Activated T-cell treated with anti-CD3 and anti-CD28 coated beads for 1 hour (primary cell): Measurements from ENCODE around the gene NUDT8.
"Not testable (repeated sequence)": the region's sequence is repeated elsewhere in the genome, so short reads cannot be mapped to it uniquely, and the experiment has no call there.

Experiments used
- DNase-seq: peaks from one replicate; pipeline ENCODE4 v3.0.0-alpha.2; 2020; ENCODE audit warnings: low read depth

The NUDT8 gene

DNA sequence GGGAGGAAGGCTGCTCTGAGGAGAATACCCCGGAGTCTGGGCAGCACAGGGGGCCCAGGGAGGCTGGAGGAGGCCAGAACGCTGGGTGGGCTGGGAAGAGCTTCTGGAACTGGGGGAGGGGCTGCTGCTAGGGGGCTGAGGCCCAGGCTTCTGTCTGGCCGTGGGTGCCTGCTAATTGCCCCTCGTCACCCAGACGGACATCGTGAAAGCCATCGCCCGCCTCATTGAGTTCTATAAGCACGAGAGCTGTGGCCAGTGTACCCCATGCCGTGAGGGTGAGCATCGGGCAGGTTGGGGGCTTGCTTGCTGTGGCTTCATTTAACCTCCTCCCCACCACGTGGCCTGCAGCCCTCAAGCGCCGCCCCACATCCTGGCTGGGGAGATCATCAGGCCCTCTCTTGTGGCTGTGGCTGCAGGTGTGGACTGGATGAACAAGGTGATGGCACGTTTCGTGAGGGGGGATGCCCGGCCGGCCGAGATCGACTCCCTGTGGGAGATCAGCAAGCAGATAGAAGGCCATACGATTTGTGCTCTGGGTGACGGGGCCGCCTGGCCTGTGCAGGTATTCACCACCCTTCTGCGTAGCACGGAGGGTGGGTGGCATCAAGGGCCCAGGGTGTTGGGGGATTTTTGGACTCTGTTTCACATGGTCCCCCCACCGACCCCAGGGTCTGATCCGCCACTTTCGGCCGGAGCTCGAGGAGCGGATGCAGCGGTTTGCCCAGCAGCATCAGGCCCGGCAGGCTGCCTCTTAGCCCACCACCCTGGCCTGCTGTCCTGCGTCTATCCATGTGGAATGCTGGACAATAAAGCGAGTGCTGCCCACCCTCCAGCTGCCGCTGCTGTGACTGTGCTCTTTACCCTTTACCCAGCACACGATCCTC is 17.8 kb downstream of the NUDT8 start:
- no peak for DNase-seq

DNA sequence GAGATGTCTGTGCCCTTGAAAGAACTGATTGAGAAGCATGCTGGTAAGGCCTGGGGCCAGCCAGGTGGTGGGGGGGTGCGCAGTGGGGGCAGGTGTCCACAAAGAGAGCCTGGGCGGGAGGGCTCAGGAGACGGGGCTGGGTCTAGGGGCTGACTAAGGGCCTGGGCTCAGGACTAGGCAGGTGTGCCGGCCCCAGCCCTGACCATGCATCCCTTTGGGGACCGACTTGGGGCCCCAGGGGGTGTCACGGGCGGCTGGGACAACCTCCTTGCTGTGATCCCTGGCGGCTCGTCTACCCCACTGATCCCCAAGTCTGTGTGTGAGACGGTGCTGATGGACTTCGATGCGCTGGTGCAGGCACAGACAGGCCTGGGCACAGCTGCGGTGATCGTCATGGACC is 18.6 kb downstream of the NUDT8 start:
- DNase-seq, result no peak

GRCh38 chr11:67610302-67610868 is 19.4 kb downstream of the NUDT8 start:
- no peak for DNase-seq

GRCh38 chr11:67609316-67609715 is 20.4 kb downstream of the NUDT8 start:
- no peak for DNase-seq

DNA sequence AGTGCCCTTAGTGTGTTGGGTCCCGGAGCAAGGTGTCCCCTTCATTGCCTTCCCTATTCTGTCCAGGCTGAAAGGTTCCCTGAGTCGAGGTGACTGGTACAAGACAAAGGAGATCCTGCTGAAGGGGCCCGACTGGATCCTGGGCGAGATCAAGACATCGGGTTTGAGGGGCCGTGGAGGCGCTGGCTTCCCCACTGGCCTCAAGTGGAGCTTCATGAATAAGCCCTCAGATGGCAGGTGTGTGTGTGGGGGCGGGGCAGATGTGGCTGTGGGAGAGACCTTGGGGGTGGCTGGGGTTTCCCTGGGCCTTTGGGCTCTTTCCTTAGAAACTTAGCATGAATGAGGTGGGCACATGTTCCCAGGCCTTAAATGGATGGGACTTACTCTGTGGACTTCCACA is 21.3 kb downstream of the NUDT8 start:
- DNase-seq, result no peak

- DNase-seq, result no peak
Measured at GRCh38 chr11:67607507-67607906, 22.2 kb downstream of the NUDT8 start.

GRCh38 chr11:67606492-67607295 is 23.0 kb downstream of the NUDT8 start, which contains the start of gene NDUFV1:
Gene NDUFV1 (plus strand): TSS chr11:67606936. CDS start chr11:67607005, 69 bp downstream.
- peak; percentile 96 for DNase-seq

DNA sequence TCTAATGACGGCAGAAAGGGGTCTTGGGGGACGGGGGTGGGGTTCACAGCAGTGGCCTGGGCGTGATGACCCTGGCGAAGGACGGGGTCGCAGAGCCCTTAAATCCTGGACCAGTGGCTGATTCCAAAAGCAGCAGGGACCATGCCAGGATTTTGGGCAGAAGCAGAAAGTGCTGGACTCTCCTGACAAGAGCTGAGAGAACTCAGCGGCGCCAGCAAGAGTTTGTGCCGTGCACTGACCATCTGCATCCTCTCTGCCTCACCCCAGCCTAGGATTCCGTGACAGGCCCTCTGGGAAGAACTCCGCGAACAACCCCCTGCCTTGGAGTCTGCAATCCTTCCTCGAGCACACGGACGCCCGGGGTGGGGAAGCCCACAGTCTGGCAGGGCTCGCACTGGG is 23.6 kb downstream of the NUDT8 start:
- no peak for DNase-seq

DNA sequence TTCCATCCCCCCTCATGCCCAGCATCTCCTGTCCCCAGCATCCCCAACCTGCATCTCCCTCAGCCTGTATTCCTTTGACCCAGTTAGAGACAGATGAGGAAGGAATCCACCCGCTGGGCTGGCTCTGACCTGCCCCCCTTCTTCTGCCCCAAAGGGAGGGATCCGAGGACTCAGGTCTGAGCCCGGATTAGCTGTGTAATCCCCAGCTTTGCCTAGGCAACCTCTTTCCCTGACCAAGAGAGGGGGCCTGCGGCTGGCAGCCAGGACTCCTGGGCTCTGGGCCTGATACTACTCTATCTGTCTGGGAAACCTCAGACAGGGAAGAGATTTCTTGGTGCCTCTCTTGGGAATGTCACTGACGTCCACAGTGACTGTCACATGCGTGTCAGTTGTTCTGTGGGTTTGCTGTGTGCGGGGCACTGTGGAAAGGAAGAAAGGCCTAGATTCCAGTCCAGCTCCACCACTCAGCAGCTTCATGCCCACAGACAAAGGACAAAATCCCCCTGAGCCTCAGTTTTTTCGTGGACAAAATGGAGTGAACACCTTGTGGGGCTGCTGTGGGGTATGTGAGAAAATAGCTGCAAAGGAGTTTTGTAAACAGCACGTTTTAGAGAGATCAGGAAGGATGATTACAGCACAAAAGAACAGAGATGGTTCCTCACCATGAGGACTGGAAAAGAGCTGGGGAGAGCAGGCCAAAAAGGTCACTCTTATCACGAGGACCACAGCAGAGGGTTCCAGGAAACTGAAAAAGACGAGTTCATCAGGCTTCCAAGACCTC is 24.3 kb downstream of the NUDT8 start:
- no peak for DNase-seq

DNA sequence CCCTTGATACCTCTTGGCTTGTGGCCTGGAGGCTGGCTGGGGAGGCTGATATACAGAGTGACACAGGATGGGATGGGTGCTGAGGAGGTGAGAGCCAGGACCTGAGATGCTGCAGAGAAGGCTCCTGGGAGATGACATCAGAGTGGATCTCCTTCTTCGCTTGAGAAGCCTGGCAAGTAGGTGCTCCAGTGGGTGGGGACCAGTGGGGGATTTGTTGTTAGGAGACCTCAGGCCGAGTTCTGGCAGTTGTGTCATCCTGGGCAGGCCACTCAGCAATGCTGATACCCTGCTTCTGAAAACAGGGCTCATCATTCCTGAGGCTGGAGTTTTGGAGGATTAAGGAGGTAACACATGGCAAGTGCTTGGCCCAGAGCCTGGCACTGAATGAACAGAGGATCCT is 24.9 kb downstream of the NUDT8 start:
- no peak for DNase-seq

- not testable (repeated sequence) for DNase-seq
Measured at GRCh38 chr11:67604119-67604518, 25.6 kb downstream of the NUDT8 start.

GRCh38 chr11:67601098-67601497 is 28.6 kb downstream of the NUDT8 start:
- no peak for DNase-seq

GRCh38 chr11:67600324-67601029 is 29.3 kb downstream of the NUDT8 start:
- no peak for DNase-seq

DNA sequence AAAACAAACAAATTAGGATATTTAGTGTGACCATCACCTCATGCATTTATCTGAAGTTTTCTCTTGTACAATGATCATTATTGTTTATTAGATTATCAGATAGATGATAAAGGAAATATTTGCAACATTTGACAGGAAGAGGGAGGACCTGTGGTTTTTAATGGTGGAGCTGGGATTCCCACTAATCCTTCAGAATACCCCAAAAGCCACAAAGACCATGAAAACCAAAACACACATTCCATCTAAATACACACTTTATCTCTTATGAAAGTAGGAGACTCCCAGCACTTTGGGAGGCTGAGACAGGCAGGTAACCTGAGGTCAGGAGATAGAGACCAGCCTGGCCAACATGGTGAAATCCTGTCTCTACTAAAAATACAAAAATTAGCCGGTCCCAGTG is 30.6 kb downstream of the NUDT8 start:
- DNase-seq, result no peak

DNA sequence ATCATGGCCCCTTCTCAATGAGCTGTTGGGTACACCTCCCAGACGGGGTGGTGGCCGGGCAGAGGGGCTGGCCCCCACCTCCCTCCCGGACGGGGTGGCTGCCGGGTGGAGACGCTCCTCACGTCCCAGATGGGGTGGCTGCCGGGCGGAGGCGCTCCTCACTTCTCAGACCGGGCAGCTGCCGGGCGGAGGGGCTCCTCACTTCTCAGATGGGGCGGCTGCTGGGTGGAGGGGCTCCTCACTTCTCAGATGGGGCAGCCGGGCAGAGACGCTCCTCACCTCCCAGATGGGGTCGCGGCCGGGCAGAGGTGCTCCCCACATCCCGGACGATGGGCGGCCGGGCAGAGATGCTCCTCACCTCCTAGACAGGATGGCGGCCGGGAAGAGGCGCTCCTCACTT is 31.8 kb downstream of the NUDT8 start:
- not testable (repeated sequence) for DNase-seq

GRCh38 chr11:67597458-67597857 is 32.3 kb downstream of the NUDT8 start:
- DNase-seq, result not testable (repeated sequence)

DNA sequence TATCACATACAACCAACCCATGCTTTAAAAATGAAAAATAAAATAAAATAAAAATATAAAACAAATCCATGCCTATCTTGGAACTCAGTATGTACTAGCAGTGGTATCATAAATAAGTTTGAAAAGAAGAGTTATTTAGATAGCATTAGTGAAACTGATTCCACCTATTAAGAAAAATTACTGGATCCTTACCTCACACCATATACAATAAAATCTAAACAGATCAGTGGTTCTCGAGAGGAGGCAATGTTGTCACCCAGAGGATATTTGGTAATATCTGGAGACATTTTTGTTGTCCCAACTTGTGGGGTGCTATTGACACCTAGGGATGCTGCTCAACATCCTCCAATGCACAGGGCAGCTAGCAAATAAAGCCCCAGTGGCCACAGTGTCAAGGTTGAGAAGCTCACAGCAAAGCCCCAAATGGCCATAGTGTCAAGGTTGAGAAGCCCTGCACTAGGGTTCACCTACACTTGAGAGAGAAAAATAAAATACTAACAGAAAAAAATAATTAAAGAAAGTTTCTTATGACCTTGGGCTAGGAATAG is 32.9 kb downstream of the NUDT8 start:
- DNase-seq, result no peak

DNA sequence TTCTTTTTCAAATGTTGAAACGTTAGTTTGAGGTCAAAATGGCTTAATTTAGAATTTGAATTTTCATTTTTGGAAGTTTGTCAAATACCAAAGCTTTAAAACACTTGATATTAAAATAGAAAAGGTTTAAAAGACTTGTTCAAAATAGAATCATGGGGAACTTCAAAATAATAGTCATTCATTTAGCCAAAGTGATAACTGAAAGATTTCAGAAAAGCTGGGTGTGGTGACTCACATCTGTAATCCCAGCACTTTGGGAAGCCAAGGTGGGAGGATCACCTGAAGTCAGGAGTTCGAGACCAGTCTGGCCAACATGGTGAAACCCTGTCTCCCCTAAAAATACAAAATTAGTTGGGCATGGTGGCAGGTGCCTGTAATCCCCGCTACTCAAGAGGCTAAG is 35.3 kb downstream of the NUDT8 start:
- DNase-seq, result no peak

- no peak for DNase-seq
Measured at GRCh38 chr11:67593565-67593905, 36.2 kb downstream of the NUDT8 start.

DNA sequence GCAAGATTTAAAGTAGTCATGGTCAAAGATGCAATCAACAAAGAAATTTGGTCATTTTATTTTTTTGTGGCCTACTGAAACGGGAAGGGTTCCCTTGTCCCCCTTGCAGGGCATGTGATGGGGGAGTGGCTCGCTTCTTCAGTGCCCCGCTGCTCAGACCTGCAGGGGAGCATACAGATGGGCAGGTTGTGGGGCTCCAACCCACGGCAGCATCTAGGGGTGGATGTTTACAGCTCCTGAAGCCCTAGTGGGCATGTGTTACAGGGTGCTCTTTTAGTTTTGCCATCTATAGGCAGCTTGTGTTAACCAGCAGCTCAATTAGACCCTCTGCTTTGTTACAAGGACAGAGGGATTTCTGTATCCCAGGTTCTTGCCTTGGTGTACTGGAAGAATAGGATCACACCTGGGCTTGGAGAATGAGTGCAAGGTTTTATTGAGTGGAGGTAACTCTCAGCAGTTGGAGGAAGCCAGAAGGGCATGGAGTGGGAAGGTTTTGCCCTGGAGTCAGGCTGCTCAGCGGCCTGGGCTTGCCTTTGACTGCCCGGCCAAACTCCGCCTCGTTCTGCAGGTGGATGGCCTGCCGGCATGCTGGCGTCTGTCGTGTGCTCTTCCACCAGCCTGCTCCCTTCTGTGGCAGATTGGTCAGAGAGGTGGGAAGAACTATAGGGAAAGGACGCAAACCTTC is 36.7 kb downstream of the NUDT8 start:
- no peak for DNase-seq
